HepG2 (cell line): Measurements from ENCODE around the gene TCF7L2. TPM values are rescaled to one million over a fixed set of nuclear protein-coding genes. Genes with fewer than 3 reads are reported as not detected.

Source experiments
- ADNP ChIP-seq: sonication (generic); formaldehyde crosslinking; IDR thresholded peaks from 2 replicates; pipeline ENCODE4 v1.4.0; 2020; ENCODE audit warnings: missing genetic modification reagents
- BHLHE40 ChIP-seq: IDR thresholded peaks from 2 replicates; pipeline ENCODE4 v1.6.1; 2011; ENCODE audit warnings: low read length, improper control_type of control experiment
- E2F5 ChIP-seq: sonication (generic); formaldehyde crosslinking; conservative IDR thresholded peaks from 2 replicates; pipeline ENCODE4 v1.4.0; 2020; ENCODE audit warnings: missing genetic modification reagents
- FIP1L1 ChIP-seq: fragments of 200-400 bp; formaldehyde crosslinking; IDR thresholded peaks from 2 replicates; pipeline ENCODE4 v1.6.1; 2018; ENCODE audit warnings: low read depth, mild to moderate bottlenecking, low read length, moderate library complexity, borderline replicate concordance; ENCODE audit not compliant: insufficient read depth
- GFI1 ChIP-seq: sonication (generic); formaldehyde crosslinking; IDR thresholded peaks from 2 replicates; pipeline ENCODE4 v1.5.0; 2020; ENCODE audit warnings: missing genetic modification reagents, mild to moderate bottlenecking, borderline replicate concordance
- IRF9 ChIP-seq: sonication (generic); formaldehyde crosslinking; IDR thresholded peaks from 2 replicates; pipeline ENCODE4 v1.8.0; 2022; ENCODE audit warnings: missing genetic modification reagents, mild to moderate bottlenecking, borderline replicate concordance
- MXD4 ChIP-seq: IDR thresholded peaks from 2 replicates; pipeline ENCODE4 v1.6.1; 2016; ENCODE audit warnings: mild to moderate bottlenecking, missing biosample characterization, missing genetic modification reagents
- NFYB ChIP-seq: sonication (generic); formaldehyde crosslinking; IDR thresholded peaks from 2 replicates; pipeline ENCODE4 v1.4.0; 2020; ENCODE audit warnings: missing genetic modification reagents
- POGK ChIP-seq: sonication (generic); formaldehyde crosslinking; conservative IDR thresholded peaks from 2 replicates; pipeline ENCODE4 v1.8.0; 2022; ENCODE audit warnings: mild to moderate bottlenecking, moderate library complexity, missing genetic modification reagents
- PRDM15 ChIP-seq: sonication (generic); formaldehyde crosslinking; IDR thresholded peaks from 2 replicates; pipeline ENCODE4 v1.4.0; 2020; ENCODE audit warnings: missing genetic modification reagents
- RBFOX2 ChIP-seq: fragments of 200-400 bp; formaldehyde crosslinking; IDR thresholded peaks from 2 replicates; pipeline ENCODE4 v1.6.1; 2017; ENCODE audit warnings: low read depth, mild to moderate bottlenecking, low read length
- SNAPC5 ChIP-seq: sonication (generic); formaldehyde crosslinking; IDR thresholded peaks from 2 replicates; pipeline ENCODE4 v1.8.1; 2023; ENCODE audit warnings: mild to moderate bottlenecking, missing genetic modification reagents, borderline replicate concordance
- XBP1 ChIP-seq: sonication (generic); formaldehyde crosslinking; IDR thresholded peaks from 2 replicates; pipeline ENCODE4 v1.5.0; 2020; ENCODE audit warnings: missing genetic modification reagents
- ZBED4 ChIP-seq: sonication (generic); formaldehyde crosslinking; IDR thresholded peaks from 2 replicates; pipeline ENCODE4 v1.4.0; 2020; ENCODE audit warnings: missing genetic modification reagents, borderline replicate concordance
- ZNF234 ChIP-seq: sonication (generic); formaldehyde crosslinking; conservative IDR thresholded peaks from 2 replicates; pipeline ENCODE4 v1.5.1; 2020; ENCODE audit warnings: mild to moderate bottlenecking, missing genetic modification reagents
- ZNF235 ChIP-seq: sonication (generic); formaldehyde crosslinking; IDR thresholded peaks from 2 replicates; pipeline ENCODE4 v1.8.1; 2023; ENCODE audit warnings: mild to moderate bottlenecking, missing genetic modification reagents, borderline replicate concordance
- ZNF292 ChIP-seq: sonication (generic); formaldehyde crosslinking; IDR thresholded peaks from 2 replicates; pipeline ENCODE4 v1.8.1; 2022; ENCODE audit warnings: mild to moderate bottlenecking, low read depth, missing genetic modification reagents, borderline replicate concordance
- ZNF670 ChIP-seq: sonication (generic); formaldehyde crosslinking; IDR thresholded peaks from 2 replicates; pipeline ENCODE4 v1.8.0; 2022; ENCODE audit warnings: mild to moderate bottlenecking, missing genetic modification reagents, borderline replicate concordance
- ZNF879 ChIP-seq: sonication (generic); formaldehyde crosslinking; IDR thresholded peaks from 2 replicates; pipeline ENCODE4 v1.8.1; 2023; ENCODE audit warnings: missing genetic modification reagents
- polyA plus RNA-seq, 8 experiments: library from polyadenylated mRNA; depleted of rRNA in 3 of 8; stranded (reverse) in 7 of 8; unstranded in 1 of 8; fragments of >200 nt; fragmentation: Illumina TruSeq in 4 of 8; extraction: Trizol in 4 of 8; gene quantifications; 2 replicates each; pipeline versions ENCODE4 v1.2.1 to v1.2.3, GENCODE V29; 2011 to 2016; ENCODE audit warnings: low read depth in 4 of 8, missing spikeins in 1 of 8, mixed read lengths in 1 of 8; ENCODE audit not compliant: insufficient read depth in 1 of 8
- total RNA-seq, 5 experiments: library from RNA; depleted of rRNA; stranded (reverse); fragments of >200 nt; fragmentation: Illumina TruSeq; extraction: Trizol; gene quantifications; 2 replicates each; pipeline ENCODE4 v1.2.3, GENCODE V29; 2016; ENCODE audit warnings: low read depth in 1 of 5

TCF7L2 gene
- total and polyA plus RNA-seq, 2 of the 13 experiments (the other 11 are each of a cell fraction or from before 2014, with no cell fraction given): 3.9 to 13.7 TPM

- TF ChIP-seq PRDM15 (CRISPR knock-in tag): no peak
- TF ChIP-seq ZNF235 (CRISPR knock-in tag): no peak
- TF ChIP-seq SNAPC5 (CRISPR knock-in tag): no peak
- no peak for TF ChIP-seq FIP1L1
- no peak for TF ChIP-seq ZNF292
- TF ChIP-seq ZNF670 (CRISPR knock-in tag): no peak
- TF ChIP-seq ZNF234 (CRISPR knock-in tag): no peak
- no peak for TF ChIP-seq BHLHE40
- no peak for TF ChIP-seq ADNP
- TF ChIP-seq IRF9 (CRISPR knock-in tag): no peak
- no peak for TF ChIP-seq XBP1 (CRISPR knock-in tag)
- no peak for TF ChIP-seq POGK
- no peak for TF ChIP-seq NFYB (CRISPR knock-in tag)
- no peak for TF ChIP-seq E2F5 (CRISPR knock-in tag)
- no peak for TF ChIP-seq GFI1
- no peak for TF ChIP-seq MXD4
- TF ChIP-seq RBFOX2: no peak
- no peak for TF ChIP-seq ZBED4 (CRISPR knock-in tag)
- TF ChIP-seq ZNF879 (CRISPR knock-in tag): no peak
Measured at GRCh38 chr10:113086282-113086681, 136.2 kb downstream of the TCF7L2 start (continued).
